ENCODE results near the gene NPW.

Gene NPW

GRCh38 chr16:2019518-2019920, at the start of gene NPW:
TSS of gene NPW (plus strand) at chr16:2019785.
- no peak for DNase-seq (ENCODE audit: low read depth)

GRCh38 chr16:1971796-1972489, 47.6 kb upstream of the NPW start, which contains the start of gene TBL3:
TSS of gene TBL3 (plus strand) at chr16:1972053. CDS start at chr16:1972165, 112 bp downstream.
- peak; percentile 99 for DNase-seq (ENCODE audit: low read depth)

- no peak for DNase-seq (ENCODE audit: low read depth)
Measured at GRCh38 chr16:1972490-1972877, 47.1 kb upstream of the NPW start.

- DNase-seq (ENCODE audit: low read depth): no peak
Measured at GRCh38 chr16:1973461-1974156, 46.0 kb upstream of the NPW start.

GRCh38 chr16:1974157-1975070, 45.2 kb upstream of the NPW start:
- no peak for DNase-seq (ENCODE audit: low read depth)

GRCh38 chr16:1975432-1976215, 44.0 kb upstream of the NPW start:
- DNase-seq (ENCODE audit: low read depth): no peak

- no peak for DNase-seq (ENCODE audit: low read depth)
Measured at GRCh38 chr16:1976216-1976520, 43.4 kb upstream of the NPW start.

GRCh38 chr16:1976951-1977874, 42.4 kb upstream of the NPW start:
- DNase-seq (ENCODE audit: low read depth): no peak

- no peak for DNase-seq (ENCODE audit: low read depth)
Measured at GRCh38 chr16:1977875-1978268, 41.7 kb upstream of the NPW start.

GRCh38 chr16:1978476-1979120, 41.0 kb upstream of the NPW start:
- DNase-seq (ENCODE audit: low read depth): no peak

GRCh38 chr16:1979271-1980029, 40.1 kb upstream of the NPW start:
- no peak for DNase-seq (ENCODE audit: low read depth)

- DNase-seq (ENCODE audit: low read depth): no peak
Measured at GRCh38 chr16:1980030-1980769, 39.4 kb upstream of the NPW start.

- no peak for DNase-seq (ENCODE audit: low read depth)
Measured at GRCh38 chr16:1980770-1981087, 38.9 kb upstream of the NPW start.

- no peak for DNase-seq (ENCODE audit: low read depth)
Measured at GRCh38 chr16:1981398-1981836, 38.2 kb upstream of the NPW start, which contains the start of gene NOXO1. TSS of gene NOXO1 (minus strand) at chr16:1981469. CDS start at chr16:1981179, 290 bp downstream.

- no peak for DNase-seq (ENCODE audit: low read depth)
Measured at GRCh38 chr16:1982013-1982433, 37.6 kb upstream of the NPW start.

- DNase-seq (ENCODE audit: low read depth): no peak
Measured at GRCh38 chr16:1982991-1983543, 36.5 kb upstream of the NPW start.

GRCh38 chr16:1983544-1984346, 35.8 kb upstream of the NPW start, which contains the start of gene GFER:
TSS of gene GFER (plus strand) at chr16:1984193. CDS start at chr16:1984219, 26 bp downstream.
- DNase-seq (ENCODE audit: low read depth): no peak
